Measurements from ENCODE around the gene ANKRD13A.

DNA sequence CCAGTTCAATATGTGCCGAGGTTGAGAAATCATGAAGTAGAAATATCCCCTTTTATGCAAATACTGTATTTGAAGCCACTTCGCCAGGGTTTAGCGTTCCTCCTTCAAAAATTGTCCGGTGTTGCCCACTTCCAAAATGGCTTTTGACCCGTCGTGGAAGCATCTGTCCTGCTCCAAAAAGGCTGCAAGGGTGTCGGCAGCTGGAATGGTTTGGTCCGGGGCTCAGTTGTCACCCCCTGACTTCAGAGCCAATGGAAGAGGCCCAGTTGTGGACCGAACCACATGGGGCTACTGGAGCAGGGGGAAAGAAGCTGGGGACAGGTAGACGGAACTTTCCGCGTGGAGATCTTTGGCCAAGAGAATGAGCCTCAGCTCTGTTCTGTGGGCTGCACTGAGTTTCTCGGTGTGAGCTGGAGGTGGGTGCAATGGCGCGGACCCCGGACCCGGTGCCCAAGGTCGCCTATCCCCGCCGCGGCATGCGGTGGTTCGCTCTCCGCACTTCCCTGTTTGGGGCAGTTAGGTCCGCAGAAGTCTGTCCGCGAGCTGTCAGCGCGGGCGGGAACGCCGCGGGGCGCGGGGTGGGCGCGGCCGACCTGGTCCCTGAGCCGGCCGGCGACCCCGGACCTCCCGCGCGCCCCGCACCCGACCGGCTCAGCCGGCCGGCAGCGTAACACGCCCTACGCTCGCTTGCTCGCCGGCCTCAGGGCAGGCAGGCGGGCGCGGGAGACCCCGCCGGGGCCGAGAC is at the start of gene ANKRD13A:
- TF ChIP-seq, protein P1, sequence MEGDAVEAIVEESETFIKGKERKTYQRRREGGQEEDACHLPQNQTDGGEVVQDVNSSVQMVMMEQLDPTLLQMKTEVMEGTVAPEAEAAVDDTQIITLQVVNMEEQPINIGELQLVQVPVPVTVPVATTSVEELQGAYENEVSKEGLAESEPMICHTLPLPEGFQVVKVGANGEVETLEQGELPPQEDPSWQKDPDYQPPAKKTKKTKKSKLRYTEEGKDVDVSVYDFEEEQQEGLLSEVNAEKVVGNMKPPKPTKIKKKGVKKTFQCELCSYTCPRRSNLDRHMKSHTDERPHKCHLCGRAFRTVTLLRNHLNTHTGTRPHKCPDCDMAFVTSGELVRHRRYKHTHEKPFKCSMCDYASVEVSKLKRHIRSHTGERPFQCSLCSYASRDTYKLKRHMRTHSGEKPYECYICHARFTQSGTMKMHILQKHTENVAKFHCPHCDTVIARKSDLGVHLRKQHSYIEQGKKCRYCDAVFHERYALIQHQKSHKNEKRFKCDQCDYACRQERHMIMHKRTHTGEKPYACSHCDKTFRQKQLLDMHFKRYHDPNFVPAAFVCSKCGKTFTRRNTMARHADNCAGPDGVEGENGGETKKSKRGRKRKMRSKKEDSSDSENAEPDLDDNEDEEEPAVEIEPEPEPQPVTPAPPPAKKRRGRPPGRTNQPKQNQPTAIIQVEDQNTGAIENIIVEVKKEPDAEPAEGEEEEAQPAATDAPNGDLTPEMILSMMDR (conservative IDR thresholded peaks at IDR 0.05; ENCODE audit: low read depth, low read length), result no peak
- no peak for TF ChIP-seq EZH2 (IDR thresholded peaks at IDR 0.05; ENCODE audit: low read length, unreplicated experiment)
